ENCODE measurements around the gene FAU.
"Not testable (repeated sequence)": the region's sequence is repeated elsewhere in the genome, so short reads cannot be mapped to it uniquely, and the experiment has no call there.

FAU gene

GRCh38 chr11:65121865-65122696 is at the start of gene FAU, which contains the start of gene MRPL49:
FAU (minus strand) TSS chr11:65122134; CDS start chr11:65121813, 321 bp downstream.
MRPL49 (plus strand) TSS chr11:65122321; CDS start chr11:65122347, 26 bp downstream.
- DNase-seq (ENCODE audit: low spot score) = peak; percentile 96

GRCh38 chr11:65170058-65170534 is 48.2 kb upstream of the FAU start, which contains the start of gene SPDYC:
SPDYC (plus strand) TSS chr11:65170233; CDS start chr11:65171358, 1,125 bp downstream.
- DNase-seq (ENCODE audit: low spot score) = no peak

- no peak for DNase-seq (ENCODE audit: low spot score)
Measured at GRCh38 chr11:65169164-65169641, 47.3 kb upstream of the FAU start.

- no peak for DNase-seq (ENCODE audit: low spot score)
Measured at GRCh38 chr11:65167656-65168055, 45.7 kb upstream of the FAU start.

GRCh38 chr11:65166893-65167292 is 45.0 kb upstream of the FAU start:
- no peak for DNase-seq (ENCODE audit: low spot score)

GRCh38 chr11:65165410-65166317 is 43.7 kb upstream of the FAU start:
- DNase-seq (ENCODE audit: low spot score) = no peak

GRCh38 chr11:65163684-65164083 is 41.8 kb upstream of the FAU start:
- DNase-seq (ENCODE audit: low spot score) = no peak

GRCh38 chr11:65160643-65161042 is 38.7 kb upstream of the FAU start:
- no peak for DNase-seq (ENCODE audit: low spot score)

- DNase-seq (ENCODE audit: low spot score) = no peak
Measured at GRCh38 chr11:65159012-65159411, 37.1 kb upstream of the FAU start.

GRCh38 chr11:65157336-65157735 is 35.4 kb upstream of the FAU start:
- DNase-seq (ENCODE audit: low spot score) = no peak

- no peak for DNase-seq (ENCODE audit: low spot score)
Measured at GRCh38 chr11:65156926-65157325, 35.0 kb upstream of the FAU start.

- no peak for DNase-seq (ENCODE audit: low spot score)
Measured at GRCh38 chr11:65156256-65156655, 34.3 kb upstream of the FAU start.

- no peak for DNase-seq (ENCODE audit: low spot score)
Measured at GRCh38 chr11:65152122-65152521, 30.2 kb upstream of the FAU start.

- no peak for DNase-seq (ENCODE audit: low spot score)
Measured at GRCh38 chr11:65151331-65151899, 29.5 kb upstream of the FAU start.

- peak; percentile 79 for DNase-seq (ENCODE audit: low spot score)
Measured at GRCh38 chr11:65150509-65151299, 28.8 kb upstream of the FAU start.

GRCh38 chr11:65150131-65150508 is 28.2 kb upstream of the FAU start:
- DNase-seq (ENCODE audit: low spot score) = not testable (repeated sequence)

GRCh38 chr11:65148657-65149056 is 26.7 kb upstream of the FAU start:
- no peak for DNase-seq (ENCODE audit: low spot score)

GRCh38 chr11:65147352-65148075 is 25.6 kb upstream of the FAU start:
- no peak for DNase-seq (ENCODE audit: low spot score)

- DNase-seq (ENCODE audit: low spot score) = no peak
Measured at GRCh38 chr11:65141896-65142494, 20.1 kb upstream of the FAU start.

GRCh38 chr11:65136515-65137096 is 14.7 kb upstream of the FAU start:
- DNase-seq (ENCODE audit: low spot score) = no peak
